Measurements from ENCODE around the gene MMEL1. TPM values are rescaled to one million over a fixed set of nuclear protein-coding genes. Genes with fewer than 3 reads are reported as not detected.
A peak's percentile ranks its signal among the peaks of the same experiment; 100 is the strongest.

The MMEL1 gene
- total and polyA plus RNA-seq, 2 of the 13 experiments (the other 11 are each of a cell fraction or from before 2014, with no cell fraction given): 0.48 TPM; not detected in 1

GRCh38 chr1:2639203-2639602, 6.4 kb upstream of the MMEL1 start (continued):
- no peak for TF ChIP-seq RNF219 (CRISPR knock-in tag; IDR thresholded peaks at IDR 0.05)
- no peak for TF ChIP-seq DDIT3 (CRISPR knock-in tag; IDR thresholded peaks at IDR 0.05)
- 0 out of 2 replicates have a peak, but pooled peaks have one; percentile 36 for TF ChIP-seq ZNF414 (CRISPR knock-in tag; IDR thresholded peaks at IDR 0.05)
- TF ChIP-seq RNF2 (conservative IDR thresholded peaks at IDR 0.05; ENCODE audit: low read depth): no peak
- peak; percentile 95; the same call in 1 of the 2 replicates for TF ChIP-seq AKAP8 (CRISPR knock-in tag; IDR thresholded peaks at IDR 0.05)
- no peak for TF ChIP-seq XBP1 (CRISPR knock-in tag; IDR thresholded peaks at IDR 0.05)
- TF ChIP-seq ZNF577 (CRISPR knock-in tag; IDR thresholded peaks at IDR 0.05; ENCODE audit: borderline replicate concordance, low read depth): no peak
- TF ChIP-seq ZNF326 (CRISPR knock-in tag; IDR thresholded peaks at IDR 0.05; ENCODE audit: borderline replicate concordance): peak; percentile 80; the same call in 1 of the 2 replicates
- TF ChIP-seq HNF1B (CRISPR knock-in tag; IDR thresholded peaks at IDR 0.05): no peak
- 0 out of 2 replicates have a peak, but pooled peaks have one; percentile 11 for TF ChIP-seq STAG1 (CRISPR knock-in tag; IDR thresholded peaks at IDR 0.05)
- TF ChIP-seq GTF2F1 (IDR thresholded peaks at IDR 0.05; ENCODE audit: low read length): no peak
- TF ChIP-seq POLR2G (IDR thresholded peaks at IDR 0.05; ENCODE audit: low read depth, low read length): peak; percentile 26; the same call in 1 of the 2 replicates
- TF ChIP-seq ARID4A (CRISPR knock-in tag; IDR thresholded peaks at IDR 0.05; ENCODE audit: borderline replicate concordance): 0 out of 2 replicates have a peak, but pooled peaks have one; percentile 20

Data from HepG2 (cell line).